Activated CD4-positive, CD25-positive, alpha-beta regulatory T cell treated with anti-CD3 and anti-CD28 coated beads, Interleukin-2, amount 50 U/mL, for 24 hours (primary cell): ENCODE results near the gene ZSWIM8.
"Not testable (repeated sequence)": the region's sequence is repeated elsewhere in the genome, so short reads cannot be mapped to it uniquely, and the experiment has no call there.

Source experiments
- ATAC-seq, 2 donors: fragments of 150-1000 bp; cut with Tn5 transposase; one replicate each; pipeline ENCODE4 v1.10.0; 2021; ENCODE audit warnings: mild to moderate bottlenecking in 1 of 2, moderate library complexity in 1 of 2

Gene ZSWIM8

GRCh38 chr10:73774637-73775036, 10.8 kb upstream of the ZSWIM8 start:
- ATAC-seq, result no peak

DNA sequence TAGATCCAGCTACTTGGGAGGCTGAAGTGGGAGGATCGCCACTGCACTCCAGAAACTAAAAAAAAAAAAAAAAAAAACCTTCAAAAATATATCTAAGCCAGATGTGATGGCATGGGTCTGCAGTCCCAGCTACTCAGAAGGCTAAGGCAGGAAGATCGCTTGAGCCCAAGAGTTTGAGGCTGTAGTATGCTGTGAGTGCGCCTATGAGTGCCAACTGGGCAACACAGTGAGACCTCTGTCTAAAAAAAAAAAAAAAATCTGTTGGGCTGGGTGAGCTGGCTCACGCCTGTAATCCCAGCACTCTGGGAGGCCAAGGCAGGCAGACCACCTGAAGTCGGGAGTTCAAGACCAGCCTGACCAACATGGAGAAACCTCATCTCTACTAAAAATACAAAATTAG, 6.4 kb upstream of the ZSWIM8 start:
- ATAC-seq, result no peak

DNA sequence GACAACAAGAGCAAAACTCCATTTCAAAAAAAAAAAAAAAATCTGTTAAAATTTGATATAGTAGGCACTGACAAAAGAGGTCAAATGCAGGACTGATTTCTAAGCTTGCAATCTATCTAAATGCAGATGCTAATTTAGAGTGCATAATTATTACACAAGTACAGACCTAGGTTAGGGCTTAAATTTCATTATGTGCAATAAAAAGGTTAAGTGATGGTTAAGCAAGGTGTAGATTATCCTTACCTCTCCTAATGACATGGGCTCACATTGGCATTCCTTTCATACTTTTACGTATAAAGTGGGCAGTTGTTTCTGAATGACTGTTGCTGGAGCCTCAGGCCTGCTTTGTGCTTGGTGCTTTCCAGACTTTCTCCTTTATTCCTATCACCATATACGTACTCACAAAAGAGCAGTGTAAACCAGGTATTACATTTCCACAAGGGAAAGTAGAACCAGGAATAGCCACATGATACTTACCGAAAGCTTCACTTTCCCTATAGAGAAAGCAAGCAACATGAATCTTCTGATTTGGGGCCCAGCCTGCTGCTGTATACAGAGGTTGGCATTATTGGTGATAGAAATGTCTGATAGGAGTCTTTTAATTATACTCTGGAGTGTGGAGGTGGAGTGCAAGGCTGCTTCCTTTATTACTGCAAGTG, 5.7 kb upstream of the ZSWIM8 start:
- ATAC-seq, result no peak

DNA sequence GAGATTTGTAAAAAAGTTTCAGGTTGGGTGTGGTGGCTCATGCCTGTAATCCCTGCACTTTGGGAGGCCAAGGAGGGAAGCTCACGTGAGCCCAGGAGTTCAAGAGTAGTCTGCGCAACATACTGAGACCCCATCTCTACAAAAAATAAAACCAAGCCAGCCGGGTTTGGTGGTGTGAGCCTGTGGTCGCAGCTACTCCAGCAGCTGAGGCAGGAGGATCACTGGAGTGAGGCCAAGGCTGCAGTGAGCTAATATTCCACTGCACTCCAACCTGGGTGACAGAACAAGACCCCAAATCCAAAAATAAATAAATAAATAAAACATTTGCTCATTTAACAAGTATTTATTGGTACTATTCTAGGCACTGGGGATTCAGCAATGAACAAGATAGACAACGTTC, 5.1 kb upstream of the ZSWIM8 start:
- no peak for ATAC-seq

DNA sequence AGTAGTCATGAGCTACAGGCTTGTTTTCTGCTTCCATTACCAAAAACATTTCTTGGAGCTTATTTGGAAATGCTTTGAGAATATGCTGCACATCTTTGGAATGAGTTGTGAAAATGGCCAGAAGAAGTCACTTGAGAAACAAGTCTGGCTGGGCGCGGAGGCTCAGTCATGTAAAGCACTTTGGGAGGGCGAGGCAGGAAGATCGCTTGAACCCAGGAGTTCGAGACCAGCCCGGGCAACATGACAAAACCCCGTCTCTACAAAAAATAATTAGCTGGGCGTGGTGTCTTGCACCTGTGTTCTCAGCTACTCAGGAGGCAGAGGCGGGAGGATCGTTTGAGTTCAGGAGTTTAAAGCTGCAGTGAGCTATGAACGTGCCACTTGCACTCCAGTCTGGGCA, 4.4 kb upstream of the ZSWIM8 start:
- ATAC-seq, result no peak

- no peak for ATAC-seq
Measured at GRCh38 chr10:73781548-73781878, 3.9 kb upstream of the ZSWIM8 start.

DNA sequence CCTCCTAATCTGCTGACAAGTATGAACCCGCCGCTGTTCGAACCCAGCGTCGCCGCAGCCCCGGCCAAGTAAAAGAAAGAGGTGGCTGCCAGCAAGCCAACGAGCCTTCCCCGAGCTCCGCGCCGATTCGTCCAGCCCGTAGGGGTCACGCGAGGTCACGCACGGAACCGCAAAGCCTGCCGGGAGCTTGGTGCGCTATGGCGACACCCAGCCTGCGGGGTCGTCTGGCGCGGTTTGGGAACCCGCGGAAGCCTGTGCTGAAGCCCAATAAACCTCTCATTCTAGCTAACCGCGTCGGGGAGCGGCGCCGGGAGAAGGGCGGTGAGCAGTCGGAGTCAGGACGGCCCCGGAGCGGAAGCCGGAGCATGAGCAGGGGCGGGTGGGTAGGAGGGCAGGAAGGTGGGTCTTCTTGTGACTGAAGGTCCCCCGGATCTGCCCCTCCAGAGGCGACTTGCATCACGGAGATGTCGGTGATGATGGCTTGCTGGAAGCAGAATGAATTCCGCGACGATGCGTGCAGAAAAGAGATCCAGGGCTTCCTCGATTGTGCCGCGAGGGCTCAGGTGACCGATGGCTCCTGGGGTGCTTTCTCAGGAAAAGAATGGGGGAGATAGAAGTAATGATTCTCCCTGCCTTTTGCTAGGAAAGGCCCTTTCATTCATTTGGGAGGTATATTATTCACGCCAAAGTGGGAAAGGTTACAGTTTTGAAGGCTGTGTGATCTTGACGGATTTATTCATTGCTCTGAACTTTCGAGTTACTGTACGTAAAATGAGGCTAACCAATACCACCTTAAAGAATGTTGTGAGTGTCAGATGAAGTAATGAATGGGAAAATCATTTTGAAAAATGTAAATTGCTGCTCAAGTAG, 3.3 kb upstream of the ZSWIM8 start, which contains the start of gene CHCHD1:
TSS of gene CHCHD1 (plus strand) at position 170 of the 870 bp plus-strand sequence. CDS start at position 198, 28 bp downstream.
- peak; percentile 78 to 81 for ATAC-seq

- no peak for ATAC-seq
Measured at GRCh38 chr10:73782749-73783085, 2.7 kb upstream of the ZSWIM8 start.

GRCh38 chr10:73785721-73786511, 510 bp downstream of the ZSWIM8 start:
- ATAC-seq, result peak; percentile 2 to 4

DNA sequence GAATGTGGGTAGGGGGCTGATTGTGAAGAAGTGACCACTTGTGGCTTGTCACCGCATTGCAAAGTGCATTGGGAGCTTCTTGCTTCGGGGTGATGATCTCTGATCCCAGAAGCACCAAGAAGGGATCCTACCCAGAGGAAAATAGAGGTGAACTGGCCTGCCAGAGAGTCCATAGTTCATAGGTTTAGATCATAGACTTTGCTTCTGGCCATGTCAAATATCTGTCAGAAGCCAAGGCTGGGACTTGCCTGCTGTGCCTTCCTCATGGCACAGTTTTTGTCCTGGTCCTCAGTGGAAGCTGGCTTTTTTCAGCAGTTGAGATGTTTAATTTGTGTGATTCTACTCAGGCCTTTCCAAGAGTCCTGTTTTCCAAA, 1.1 kb downstream of the ZSWIM8 start:
- no peak for ATAC-seq

DNA sequence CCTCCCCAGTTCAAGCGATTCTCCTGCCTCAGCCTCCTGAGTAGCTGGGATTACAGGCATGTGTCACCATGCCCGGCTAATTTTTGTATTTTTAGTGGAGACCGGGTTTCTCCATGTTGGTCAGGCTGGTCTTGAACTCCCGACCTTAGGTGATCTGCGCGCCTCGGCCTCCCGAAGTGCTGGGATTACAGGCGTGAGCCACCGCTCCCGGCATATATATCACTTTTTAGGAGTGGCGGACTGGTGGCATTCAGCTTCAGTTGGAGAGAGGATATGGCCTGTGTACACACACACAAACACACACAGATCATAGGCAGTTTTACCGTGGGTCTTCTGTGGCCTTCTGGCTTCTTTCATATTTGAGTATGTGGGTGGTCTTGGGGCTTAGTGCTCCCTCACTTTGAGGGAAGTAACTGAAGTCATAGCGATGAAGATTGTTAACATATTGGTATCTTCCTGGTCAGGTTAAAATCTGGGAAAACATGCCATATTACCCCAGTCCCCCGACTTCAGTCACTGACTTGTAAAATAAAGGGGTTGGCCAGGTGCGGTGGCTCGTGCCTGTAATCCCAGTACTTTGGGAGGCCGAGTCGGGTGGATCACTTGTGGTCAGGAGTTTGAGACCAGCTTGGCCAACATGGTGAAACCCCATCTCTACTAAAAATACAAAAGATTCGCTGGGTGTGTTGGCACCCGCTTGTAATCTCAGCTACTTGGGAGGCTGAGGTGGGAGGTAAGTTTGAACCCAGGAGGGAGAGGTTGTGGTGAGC, 1.8 kb downstream of the ZSWIM8 start:
- not testable (repeated sequence) for ATAC-seq

GRCh38 chr10:73788864-73789658, 3.7 kb downstream of the ZSWIM8 start:
- no peak for ATAC-seq

- no peak for ATAC-seq
Measured at GRCh38 chr10:73789659-73790055, 4.3 kb downstream of the ZSWIM8 start.

DNA sequence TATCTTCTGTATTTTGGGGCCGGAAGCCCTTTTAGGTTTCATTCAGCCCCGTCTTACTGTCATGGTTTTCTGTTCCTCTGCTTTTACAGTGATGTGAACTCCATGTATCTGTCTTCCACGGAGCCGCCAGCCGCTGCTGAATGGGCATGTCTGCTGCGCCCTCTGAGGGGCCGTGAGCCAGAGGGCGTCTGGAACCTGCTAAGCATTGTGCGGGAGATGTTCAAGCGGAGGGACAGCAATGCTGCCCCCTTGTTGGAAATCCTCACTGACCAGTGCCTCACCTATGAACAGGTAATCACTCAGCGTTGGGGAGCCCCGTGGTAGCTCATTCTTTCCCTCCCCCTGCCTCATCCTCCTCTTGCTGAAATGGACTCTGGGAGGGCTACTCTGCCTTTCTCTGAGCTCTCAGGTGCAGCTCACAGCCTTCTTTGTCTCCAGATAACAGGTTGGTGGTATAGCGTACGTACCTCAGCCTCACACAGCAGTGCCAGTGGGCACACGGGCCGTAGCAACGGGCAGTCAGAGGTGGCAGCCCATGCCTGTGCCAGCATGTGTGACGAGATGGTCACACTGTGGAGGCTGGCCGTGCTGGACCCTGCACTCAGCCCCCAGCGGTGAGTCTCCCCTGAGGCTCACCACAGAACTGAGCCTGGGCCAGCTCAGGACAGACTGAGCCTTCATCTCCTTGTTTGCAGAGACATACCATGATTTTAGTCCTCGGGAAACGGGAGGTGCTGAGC, 5.7 kb downstream of the ZSWIM8 start:
- ATAC-seq, result no peak

DNA sequence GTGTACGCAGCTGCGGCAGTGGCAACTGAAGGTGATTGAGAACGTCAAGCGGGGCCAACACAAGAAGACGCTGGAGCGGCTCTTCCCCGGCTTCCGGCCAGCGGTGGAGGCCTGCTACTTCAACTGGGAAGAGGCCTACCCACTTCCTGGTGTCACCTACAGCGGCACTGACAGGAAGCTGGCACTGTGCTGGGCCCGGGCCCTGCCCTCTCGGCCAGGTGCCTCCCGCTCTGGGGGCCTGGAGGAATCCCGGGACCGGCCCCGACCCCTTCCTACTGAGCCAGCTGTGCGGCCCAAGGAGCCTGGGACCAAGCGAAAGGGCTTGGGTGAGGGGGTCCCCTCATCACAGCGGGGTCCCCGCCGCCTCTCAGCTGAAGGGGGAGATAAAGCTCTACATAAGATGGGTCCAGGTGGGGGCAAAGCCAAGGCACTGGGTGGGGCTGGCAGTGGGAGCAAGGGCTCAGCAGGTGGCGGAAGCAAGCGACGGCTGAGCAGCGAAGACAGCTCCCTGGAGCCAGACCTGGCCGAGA, 6.5 kb downstream of the ZSWIM8 start:
- no peak for ATAC-seq

GRCh38 chr10:73793456-73793855, 8.1 kb downstream of the ZSWIM8 start:
- no peak for ATAC-seq

DNA sequence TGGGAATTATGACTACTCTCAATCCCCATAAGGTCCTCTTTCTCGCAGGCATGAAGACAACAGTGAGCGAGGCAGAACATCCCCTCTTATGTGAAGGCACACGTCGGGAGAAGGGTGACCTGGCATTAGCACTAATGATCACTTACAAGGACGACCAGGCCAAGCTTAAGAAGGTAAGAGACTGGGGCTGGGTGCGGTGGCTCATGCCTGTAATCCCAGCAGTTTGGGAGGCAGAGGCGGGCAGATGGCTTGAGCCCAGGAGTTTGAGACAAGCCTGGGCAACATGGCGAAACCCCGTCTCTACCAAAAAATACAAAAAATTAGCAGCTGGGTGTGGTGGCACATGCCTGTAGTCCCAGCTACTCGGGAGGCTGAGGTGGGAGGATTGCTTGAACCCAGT, 10.1 kb downstream of the ZSWIM8 start:
- ATAC-seq, result not testable (repeated sequence)

DNA sequence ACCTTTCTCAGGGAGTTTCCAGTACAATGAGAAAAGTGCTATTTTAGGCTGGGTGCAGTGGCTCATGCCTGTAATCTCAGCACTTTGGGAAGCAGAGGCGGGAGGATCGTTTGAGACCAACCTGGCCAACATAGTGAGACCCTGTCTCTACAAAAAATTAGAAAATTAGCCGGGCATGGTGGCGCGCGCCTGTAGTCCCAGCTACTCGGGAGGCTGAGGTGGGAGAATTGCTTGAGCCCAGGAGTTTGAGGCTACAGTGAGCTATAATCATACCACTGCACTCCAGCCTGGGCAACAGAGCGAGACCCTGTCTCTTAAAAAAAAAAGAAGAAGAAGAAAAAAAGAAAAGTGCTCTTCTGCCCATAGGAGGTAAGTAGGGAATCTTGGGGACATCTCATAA, 10.6 kb downstream of the ZSWIM8 start:
- not testable (repeated sequence) for ATAC-seq

DNA sequence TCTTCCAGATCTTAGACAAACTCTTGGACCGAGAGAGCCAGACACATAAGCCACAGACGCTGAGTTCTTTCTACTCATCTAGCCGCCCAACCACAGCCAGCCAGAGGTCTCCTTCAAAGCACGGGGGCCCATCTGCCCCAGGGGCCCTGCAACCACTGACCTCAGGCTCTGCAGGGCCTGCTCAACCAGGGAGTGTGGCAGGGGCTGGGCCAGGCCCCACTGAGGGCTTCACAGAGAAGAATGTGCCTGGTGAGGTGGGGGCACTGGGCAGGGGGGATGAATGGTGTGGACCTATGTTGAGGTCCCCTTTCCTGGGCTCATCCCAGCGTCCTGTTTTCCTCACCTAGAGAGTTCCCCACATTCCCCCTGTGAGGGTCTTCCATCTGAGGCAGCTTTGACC, 11.4 kb downstream of the ZSWIM8 start:
- no peak for ATAC-seq

GRCh38 chr10:73797324-73798025, 12.1 kb downstream of the ZSWIM8 start:
- no peak for ATAC-seq
